ENCODE measurements around the gene RGS14.

- TF ChIP-seq PATZ1 (CRISPR knock-in tag; IDR thresholded peaks at IDR 0.05; ENCODE audit: borderline replicate concordance) (no peak), CSRNP3 (CRISPR knock-in tag; IDR thresholded peaks at IDR 0.05) (no peak), ZNF8 (CRISPR knock-in tag; IDR thresholded peaks at IDR 0.05) (no peak), CREB5 (CRISPR knock-in tag; IDR thresholded peaks at IDR 0.05; ENCODE audit: low read depth) (no peak), ISL1 (CRISPR knock-in tag; IDR thresholded peaks at IDR 0.05) (no peak), ZFP3 (CRISPR knock-in tag; IDR thresholded peaks at IDR 0.05) (no peak), ZNF565 (CRISPR knock-in tag; conservative IDR thresholded peaks at IDR 0.05; ENCODE audit: low read depth) (no peak), CSDC2 (CRISPR knock-in tag; IDR thresholded peaks at IDR 0.05) (no peak)
Measured at GRCh38 chr5:177367323-177367848, 9.7 kb downstream of the RGS14 start.
